Left kidney (tissue), 2 donors: Measurements from ENCODE around the gene GOLGA6L9. TPM values are rescaled to one million over a fixed set of nuclear protein-coding genes. Genes with fewer than 3 reads are reported as not detected.
"Not testable (repeated sequence)": the region's sequence is repeated elsewhere in the genome, so short reads cannot be mapped to it uniquely, and the experiment has no call there.

Experiments
- DNase-seq: peaks from one replicate; pipeline ENCODE4 v3.0.0-alpha.2; 2013
- polyA plus RNA-seq: library from polyadenylated mRNA; unstranded; fragments of 120-200 nt; gene quantifications from one replicate; pipeline ENCODE4 v1.2.1, GENCODE V29; 2013; ENCODE audit not compliant: insufficient read length

The GOLGA6L9 gene
- polyA plus RNA-seq, 1 donor = 30.7 TPM

- DNase-seq = not testable (repeated sequence)
These were observed 38.6 kb downstream of the GOLGA6L9 start for GRCh38 chr15:82468205-82468604.

- not testable (repeated sequence) for DNase-seq
These were observed 39.8 kb downstream of the GOLGA6L9 start for GRCh38 chr15:82469381-82469780.

GRCh38 chr15:82472269-82472982 is 42.8 kb downstream of the GOLGA6L9 start:
- DNase-seq = not testable (repeated sequence)

- not testable (repeated sequence) for DNase-seq
These were observed 45.1 kb downstream of the GOLGA6L9 start for GRCh38 chr15:82474596-82475325.

DNA sequence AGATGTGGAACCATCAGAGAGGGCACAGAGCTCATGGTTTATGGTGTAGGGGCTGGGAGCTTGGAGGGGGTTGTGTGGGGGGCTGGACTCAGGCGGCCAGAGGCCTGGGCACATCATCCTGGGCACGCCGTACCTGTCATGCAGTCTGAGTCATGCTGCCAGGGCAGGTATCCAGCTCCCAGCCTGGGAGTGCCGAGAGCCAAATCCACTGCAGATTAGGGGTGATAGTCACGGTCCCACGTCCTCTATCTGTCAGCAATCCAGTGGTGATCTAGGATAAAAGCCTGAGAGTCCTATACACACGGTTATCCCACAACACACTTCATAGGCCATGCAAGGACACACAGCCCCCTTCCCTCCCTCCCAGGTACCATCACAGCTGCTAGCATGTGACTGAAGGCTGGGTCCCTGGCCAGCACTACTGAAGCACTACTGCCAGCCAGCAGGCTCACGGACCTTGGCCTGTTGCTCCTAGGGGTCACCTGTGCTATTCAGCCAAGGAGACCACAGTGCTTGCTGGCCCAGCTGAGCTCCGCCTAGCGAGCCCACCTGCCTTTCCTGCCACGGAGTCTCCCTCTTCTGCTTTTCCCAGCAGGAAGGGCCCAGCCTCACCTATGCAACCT is 45.8 kb downstream of the GOLGA6L9 start:
- DNase-seq = not testable (repeated sequence)

GRCh38 chr15:82476697-82477342 is 47.2 kb downstream of the GOLGA6L9 start:
- not testable (repeated sequence) for DNase-seq

DNA sequence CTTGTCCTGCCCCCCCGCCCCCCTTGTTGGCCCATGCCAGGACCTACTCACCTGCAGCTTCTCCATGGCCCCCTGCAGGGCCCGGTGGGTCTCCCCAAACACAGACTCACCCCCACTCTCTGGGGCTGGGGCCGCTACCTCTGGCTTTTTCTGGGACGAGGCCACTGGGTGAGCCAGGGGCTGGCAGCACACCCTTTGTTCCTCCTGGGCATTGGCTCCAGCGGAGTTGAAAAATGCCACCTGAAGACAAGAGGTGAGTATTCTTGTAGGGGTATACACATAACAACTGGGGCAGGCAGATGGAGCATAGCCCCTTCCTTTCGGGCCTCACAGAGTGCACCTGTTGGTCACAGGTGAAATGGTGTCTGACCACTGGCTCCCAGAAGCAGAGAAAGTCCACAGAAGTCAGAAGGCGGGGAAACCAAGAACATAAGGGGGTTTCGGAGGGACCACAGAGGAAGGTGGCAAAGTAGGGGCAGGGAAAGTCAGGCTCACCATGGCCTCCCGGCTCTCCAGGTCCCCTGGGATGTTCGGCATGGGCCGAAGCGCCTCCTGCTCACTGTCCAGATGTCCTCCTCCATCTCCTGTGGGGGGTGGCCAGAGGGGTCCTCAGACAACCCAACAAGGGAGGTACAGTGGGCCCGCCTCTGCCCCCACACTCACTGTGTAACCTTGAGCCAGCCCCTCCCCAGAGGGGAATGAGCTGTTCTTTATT is 47.9 kb downstream of the GOLGA6L9 start:
- DNase-seq = not testable (repeated sequence)

Other genes with a start within 250 kb of the GOLGA6L9 start
- gene EFL1, start 167.1 kb upstream of the GOLGA6L9 start, polyA plus RNA-seq = 21.7 TPM
- gene SAXO2, start 167.0 kb upstream of the GOLGA6L9 start, polyA plus RNA-seq = 8.0 TPM
- gene GOLGA6L10, start 80.3 kb upstream of the GOLGA6L9 start, polyA plus RNA-seq = 7.8 TPM
- gene RPS17, start 110.6 kb downstream of the GOLGA6L9 start, polyA plus RNA-seq = 1,751 TPM
- gene CPEB1, start 217.5 kb downstream of the GOLGA6L9 start, polyA plus RNA-seq = 2.2 TPM